ENCODE results near the gene C2orf68. TPM values are rescaled to one million over a fixed set of nuclear protein-coding genes. Genes with fewer than 3 reads are reported as not detected.

The C2orf68 gene
- polyA plus RNA-seq, 1 of the 3 experiments (the other 2 are of a cell fraction): 14.5 TPM

- Histone ChIP-seq H3K9me2 (no peaks in the 10 kb centered on the region), H4K20me1 (ENCODE audit: insufficient read depth) (no peaks in the 10 kb centered on the region), H3K4me3 (ENCODE audit: low read depth in 2 of 2, low read length in 1 of 2) (peak overlapping the region; percentile 93 to 98; a peak in 3 of 4 replicates), H3K27ac (ENCODE audit: low read depth in 2 of 2, low read length in 1 of 2) (no peak overlapping the region), H3K36me3 (replicated peaks in 1 of 2; ENCODE audit: control insufficient read depth in 1 of 2, insufficient read depth in 2 of 2, low read length in 1 of 2) (peaks cover 0 to 32% of the 10 kb centered on the region in 2 experiments), H3K9ac (peak overlapping the region; percentile 72; the same call in 1 of the 2 replicates), H3K27me3 (ENCODE audit: insufficient read depth) (no peaks in the 10 kb centered on the region), H3F3A (replicated peaks; ENCODE audit: insufficient read depth) (peaks cover 15% of the 10 kb centered on the region), H3K4me2 (peak overlapping the region; percentile 96), H3K79me2 (ENCODE audit: insufficient read depth) (peaks cover 29% of the 10 kb centered on the region), H2AFZ (ENCODE audit: low read depth) (no peak overlapping the region), H3K4me1 (ENCODE audit: control insufficient read depth in 1 of 2, insufficient read depth in 2 of 2, low read depth in 1 of 2, low read length in 1 of 2) (peaks cover 4 to 30% of the 10 kb centered on the region in 2 experiments; a peak in 2 of 4 replicates), H3K9me3 (no peaks in the 10 kb centered on the region)
- DNase-seq: no peak
- 77% methylated on average over 5 of the region's 6 CpGs for WGBS (ENCODE audit: low lambda C conversion rate)
- POLR2A ChIA-PET: interaction anchor here (0.5 to 2.2 kb wide), 6 partner anchors 9 to 182 kb away, joined by 3 to 7 read pairs (median 5); partner anchors contain the start of genes C2orf68, MAT2A and SH2D6
- CTCF ChIA-PET: interaction anchor here (1.2 to 1.4 kb wide), 2 partner anchors 16 to 52 kb away, joined by 3 read pairs; no protein-coding TSS in a partner anchor
- TF ChIP-seq RCOR1 (IDR thresholded peaks at IDR 0.05; ENCODE audit: low read length) (no peak), IRF3 (IDR thresholded peaks at IDR 0.05; ENCODE audit: low read depth, low read length) (no peak), TAF1 (IDR thresholded peaks at IDR 0.05; ENCODE audit: borderline replicate concordance, low read depth, low read length) (no peak), TEAD4 (IDR thresholded peaks at IDR 0.05; ENCODE audit: borderline replicate concordance, insufficient read depth) (no peak), CTCF (IDR thresholded peaks at IDR 0.05) (no peak), EZH2phosphoT487 (IDR thresholded peaks at IDR 0.05; ENCODE audit: borderline replicate concordance, low read depth) (no peak), FOXJ3 (CRISPR knock-in tag; IDR thresholded peaks at IDR 0.05) (no peak), ELF1 (IDR thresholded peaks at IDR 0.05) (no peak), NFIC (IDR thresholded peaks at IDR 0.05; ENCODE audit: borderline replicate concordance) (no peak), FOXM1 (IDR thresholded peaks at IDR 0.05; ENCODE audit: low read depth) (no peak), ZBTB33 (IDR thresholded peaks at IDR 0.05; ENCODE audit: borderline replicate concordance, low read depth) (no peak), USF2 (IDR thresholded peaks at IDR 0.05; ENCODE audit: borderline replicate concordance, low read depth, low read length) (no peak), EP300 (IDR thresholded peaks at IDR 0.05; ENCODE audit: borderline replicate concordance in 1 of 2, low read depth in 1 of 2, low read length in 1 of 2) (no peak), MEF2A (IDR thresholded peaks at IDR 0.05; ENCODE audit: borderline replicate concordance, low read depth) (no peak), RFX5 (IDR thresholded peaks at IDR 0.05; ENCODE audit: low read length) (no peak), YY1 (IDR thresholded peaks at IDR 0.05; ENCODE audit: low read depth) (no peak), SIN3A (IDR thresholded peaks at IDR 0.05; ENCODE audit: borderline replicate concordance, low read depth, low read length) (no peak)
Observed at GRCh38 chr2:85600951-85601770, 10.7 kb downstream of the C2orf68 start.
